GM12874 (cell line): ENCODE measurements around the gene ELOF1.

ENCODE experiments used
- TF ChIP-seq, protein P1 (sequence below): IDR thresholded peaks from 2 replicates; pipeline ENCODE4 v1.5.1; 2011; ENCODE audit warnings: low read depth, mild to moderate bottlenecking, control low read depth, low read length, moderate library complexity; ENCODE audit not compliant: insufficient read depth

The ELOF1 gene

DNA sequence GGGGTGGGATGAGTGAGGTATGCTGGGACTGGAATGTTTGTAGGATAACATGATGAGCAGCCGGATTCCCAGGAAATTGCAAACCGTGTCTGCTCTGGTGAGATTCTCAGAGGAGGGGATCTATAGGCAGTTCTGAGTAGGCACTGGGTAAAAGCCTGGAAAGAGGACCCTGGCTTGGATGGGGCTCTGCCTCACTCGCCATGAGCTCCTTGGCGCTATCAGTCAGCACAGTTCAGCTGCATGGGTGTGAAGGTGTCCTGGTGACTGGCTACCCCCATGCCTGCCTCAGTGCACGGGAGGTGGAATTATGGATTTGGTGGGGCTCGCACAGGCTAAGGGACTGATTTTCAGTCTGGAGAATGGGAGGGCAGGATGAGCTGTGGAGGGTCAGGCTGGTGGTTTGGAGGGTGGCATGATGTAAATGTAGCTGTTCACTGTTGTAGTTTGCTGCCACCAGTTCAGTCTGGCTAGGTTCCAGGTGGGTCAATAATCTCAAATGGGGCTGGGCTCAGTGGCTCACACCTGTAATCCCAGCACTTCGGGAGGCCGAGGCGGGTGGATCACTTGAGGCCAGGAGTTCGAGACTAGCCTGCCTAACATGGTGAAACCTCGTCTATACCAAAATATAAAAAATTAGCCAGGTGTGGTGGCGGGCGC, 29.1 kb upstream of the ELOF1 start:
- TF ChIP-seq, protein P1, sequence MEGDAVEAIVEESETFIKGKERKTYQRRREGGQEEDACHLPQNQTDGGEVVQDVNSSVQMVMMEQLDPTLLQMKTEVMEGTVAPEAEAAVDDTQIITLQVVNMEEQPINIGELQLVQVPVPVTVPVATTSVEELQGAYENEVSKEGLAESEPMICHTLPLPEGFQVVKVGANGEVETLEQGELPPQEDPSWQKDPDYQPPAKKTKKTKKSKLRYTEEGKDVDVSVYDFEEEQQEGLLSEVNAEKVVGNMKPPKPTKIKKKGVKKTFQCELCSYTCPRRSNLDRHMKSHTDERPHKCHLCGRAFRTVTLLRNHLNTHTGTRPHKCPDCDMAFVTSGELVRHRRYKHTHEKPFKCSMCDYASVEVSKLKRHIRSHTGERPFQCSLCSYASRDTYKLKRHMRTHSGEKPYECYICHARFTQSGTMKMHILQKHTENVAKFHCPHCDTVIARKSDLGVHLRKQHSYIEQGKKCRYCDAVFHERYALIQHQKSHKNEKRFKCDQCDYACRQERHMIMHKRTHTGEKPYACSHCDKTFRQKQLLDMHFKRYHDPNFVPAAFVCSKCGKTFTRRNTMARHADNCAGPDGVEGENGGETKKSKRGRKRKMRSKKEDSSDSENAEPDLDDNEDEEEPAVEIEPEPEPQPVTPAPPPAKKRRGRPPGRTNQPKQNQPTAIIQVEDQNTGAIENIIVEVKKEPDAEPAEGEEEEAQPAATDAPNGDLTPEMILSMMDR, result no peak

DNA sequence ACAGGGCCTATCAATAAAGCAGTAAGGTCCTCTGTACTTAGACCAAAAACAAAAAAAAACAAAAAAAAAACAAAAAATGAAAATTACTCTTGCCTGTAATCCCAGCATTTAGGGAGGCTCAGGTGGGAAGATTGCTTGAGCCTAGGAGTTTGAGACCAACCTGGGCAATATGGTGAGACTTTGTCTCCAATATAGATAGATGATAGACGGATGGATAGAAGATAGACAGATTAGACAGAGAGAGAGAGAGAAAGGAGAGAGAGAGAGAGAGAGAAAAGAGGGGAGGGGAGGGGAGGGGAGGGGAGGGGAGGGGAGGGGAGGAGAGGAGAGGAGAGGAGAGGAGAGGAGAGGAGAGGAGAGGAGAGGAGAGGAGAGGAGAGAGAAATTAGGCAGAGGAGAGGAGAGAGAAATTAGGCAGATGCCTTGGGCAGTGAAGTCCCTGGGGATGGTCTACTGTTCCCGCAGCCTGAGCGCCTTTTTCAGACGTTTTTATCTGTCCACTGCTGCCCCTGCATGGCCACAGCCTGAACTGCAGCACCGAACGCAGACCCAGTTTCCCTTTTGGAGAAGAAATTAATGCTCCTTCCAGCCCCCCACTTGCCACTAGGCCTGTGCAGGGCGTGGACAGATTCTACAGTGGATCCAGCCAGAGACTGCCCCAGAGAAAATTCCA, 28.4 kb upstream of the ELOF1 start:
- TF ChIP-seq, protein P1, result peak; percentile 89

DNA sequence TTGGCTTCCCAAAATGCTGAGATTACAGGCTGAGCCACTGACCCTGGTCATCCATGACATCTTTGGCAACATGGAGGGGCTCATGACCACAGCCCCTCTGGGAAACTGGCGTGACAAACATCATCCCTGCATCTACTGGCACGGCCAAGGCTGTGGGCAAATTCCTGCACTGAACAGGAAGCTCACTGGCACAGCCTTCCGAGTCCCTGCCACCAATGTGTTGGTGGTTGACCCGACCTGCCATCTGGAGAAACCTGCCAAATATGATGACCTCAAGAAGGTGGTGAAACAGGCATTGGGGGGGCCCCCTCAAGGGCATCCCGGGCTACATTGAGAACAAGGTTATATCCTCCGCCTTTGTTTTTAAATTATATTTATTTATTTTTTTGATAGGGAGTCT, 27.3 kb upstream of the ELOF1 start:
- TF ChIP-seq, protein P1, result no peak

DNA sequence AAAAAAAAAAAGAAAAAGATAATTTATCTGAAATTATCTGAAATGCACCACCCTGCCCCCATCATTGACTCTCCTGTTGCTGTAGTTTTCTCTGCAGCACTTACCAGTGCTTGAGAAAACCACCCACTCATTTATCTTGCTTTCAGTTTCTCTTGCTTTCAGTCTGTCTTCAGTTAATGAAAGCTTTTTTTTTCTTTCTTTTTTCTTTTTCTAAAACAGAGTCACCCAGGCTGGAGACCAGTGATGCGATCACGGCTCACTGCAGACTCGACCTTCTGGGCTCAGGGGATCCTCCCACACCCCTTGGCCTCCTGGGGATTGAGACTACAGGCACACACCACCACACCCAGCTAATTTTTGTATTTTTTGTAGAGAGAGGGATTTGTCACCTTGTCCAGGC, 22.7 kb upstream of the ELOF1 start:
- TF ChIP-seq, protein P1, result no peak

DNA sequence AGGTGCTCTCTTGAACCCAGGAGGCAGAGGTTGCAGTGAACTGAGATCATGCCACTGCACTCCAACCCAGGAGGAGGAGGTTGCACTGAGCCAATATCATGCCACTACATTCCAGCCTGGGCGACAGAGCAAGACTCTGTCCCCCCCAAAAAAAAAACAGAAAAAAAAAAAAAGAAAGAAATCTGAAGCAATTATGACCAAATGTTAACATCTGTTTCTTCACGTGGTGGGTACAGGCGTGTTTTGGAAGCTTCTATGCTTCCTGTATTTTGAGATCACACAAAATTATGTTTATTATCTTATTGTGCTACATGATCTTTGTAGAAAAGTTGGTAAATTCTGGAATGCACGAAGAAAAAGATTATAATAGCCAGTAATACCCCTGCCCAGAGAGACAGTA, 21.1 kb upstream of the ELOF1 start:
- TF ChIP-seq, protein P1, result no peak

DNA sequence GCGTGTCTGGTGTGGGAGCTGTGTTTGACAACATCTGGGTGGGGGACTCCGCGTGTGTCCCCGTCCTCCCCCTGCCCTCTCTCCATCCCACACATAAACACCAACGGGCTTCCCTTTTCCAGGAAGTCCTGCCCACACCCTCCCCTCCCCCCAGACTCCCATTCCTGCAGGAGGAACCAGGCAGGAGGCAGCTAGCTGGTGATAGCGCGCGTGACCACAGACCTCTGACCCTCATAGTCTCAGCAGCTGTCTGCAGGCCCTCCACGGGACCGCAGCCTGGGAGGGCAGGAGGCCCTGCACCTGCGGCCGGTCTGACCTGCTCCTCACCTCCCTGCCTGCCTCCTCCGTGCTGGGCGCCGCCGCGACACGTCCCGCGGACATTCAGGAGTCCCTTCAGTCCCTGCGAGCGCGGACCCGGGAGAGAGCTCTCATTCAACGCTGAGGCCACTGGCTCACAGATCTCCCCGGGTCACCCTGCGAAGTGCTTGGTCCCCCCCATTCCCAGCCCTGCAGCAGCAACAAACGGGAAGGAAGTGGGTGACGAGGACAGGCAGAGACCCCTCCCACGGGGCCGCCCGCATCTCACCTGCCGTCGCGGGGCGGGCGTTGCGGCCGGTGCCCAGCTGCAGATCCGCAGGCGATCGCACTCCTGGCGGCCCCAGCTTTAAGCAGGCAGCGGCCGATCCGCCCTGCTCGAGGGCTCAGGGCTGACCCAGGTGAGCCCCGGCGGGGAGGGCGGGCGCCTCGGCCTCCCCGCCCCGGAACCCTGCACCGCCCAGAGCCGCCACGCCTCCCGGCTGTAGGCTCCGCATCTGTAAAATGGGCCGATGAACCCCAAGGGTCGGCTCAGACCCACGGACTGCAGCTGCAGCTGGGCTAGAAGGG, 19.5 kb upstream of the ELOF1 start:
- TF ChIP-seq, protein P1, result no peak
